Activated gamma-delta T cell treated with Interleukin-2 at 50 U/mL for 16 hours (primary cell): ENCODE data around the gene PPP2R1B.
"Not testable (repeated sequence)": the region's sequence is repeated elsewhere in the genome, so short reads cannot be mapped to it uniquely, and the experiment has no call there.

Experiments used
- DNase-seq: peaks from one replicate; pipeline ENCODE4 v3.0.0-alpha.2; 2020

The PPP2R1B gene

GRCh38 chr11:111723595-111723994 lies 42.6 kb downstream of the PPP2R1B start:
- DNase-seq: no peak

GRCh38 chr11:111722501-111722900 lies 43.7 kb downstream of the PPP2R1B start:
- DNase-seq: no peak

GRCh38 chr11:111720801-111721494 lies 45.2 kb downstream of the PPP2R1B start:
- DNase-seq: no peak

GRCh38 chr11:111719379-111719778 lies 46.8 kb downstream of the PPP2R1B start:
- no peak for DNase-seq

GRCh38 chr11:111718859-111719258 lies 47.3 kb downstream of the PPP2R1B start:
- DNase-seq: no peak

- no peak for DNase-seq
Measured at GRCh38 chr11:111718436-111718835, 47.8 kb downstream of the PPP2R1B start.

GRCh38 chr11:111717660-111718059 lies 48.5 kb downstream of the PPP2R1B start:
- not testable (repeated sequence) for DNase-seq

- DNase-seq: no peak
Measured at GRCh38 chr11:111715142-111715816, 50.9 kb downstream of the PPP2R1B start.

- DNase-seq: no peak
Measured at GRCh38 chr11:111714522-111714921, 51.7 kb downstream of the PPP2R1B start.

GRCh38 chr11:111707691-111708067 lies 58.5 kb downstream of the PPP2R1B start:
- no peak for DNase-seq

- DNase-seq: no peak
Measured at GRCh38 chr11:111707039-111707690, 59.0 kb downstream of the PPP2R1B start.

- no peak for DNase-seq
Measured at GRCh38 chr11:111703576-111703975, 62.6 kb downstream of the PPP2R1B start.

- DNase-seq: no peak
Measured at GRCh38 chr11:111702623-111703022, 63.6 kb downstream of the PPP2R1B start.

GRCh38 chr11:111700162-111700561 lies 66.0 kb downstream of the PPP2R1B start:
- no peak for DNase-seq

- no peak for DNase-seq
Measured at GRCh38 chr11:111699579-111700156, 66.5 kb downstream of the PPP2R1B start.

- no peak for DNase-seq
Measured at GRCh38 chr11:111698852-111699559, 67.2 kb downstream of the PPP2R1B start.

GRCh38 chr11:111697933-111698371 lies 68.2 kb downstream of the PPP2R1B start:
- no peak for DNase-seq

GRCh38 chr11:111696556-111696955 lies 69.6 kb downstream of the PPP2R1B start:
- DNase-seq: no peak

- no peak for DNase-seq
Measured at GRCh38 chr11:111694851-111695250, 71.3 kb downstream of the PPP2R1B start.

GRCh38 chr11:111693224-111693937 lies 72.8 kb downstream of the PPP2R1B start:
- DNase-seq: no peak

- no peak for DNase-seq
Measured at GRCh38 chr11:111691741-111692140, 74.4 kb downstream of the PPP2R1B start.

- no peak for DNase-seq
Measured at GRCh38 chr11:111691176-111691575, 75.0 kb downstream of the PPP2R1B start.
